ENCODE results near the gene ARL5A.

- TF ChIP-seq, protein P1, sequence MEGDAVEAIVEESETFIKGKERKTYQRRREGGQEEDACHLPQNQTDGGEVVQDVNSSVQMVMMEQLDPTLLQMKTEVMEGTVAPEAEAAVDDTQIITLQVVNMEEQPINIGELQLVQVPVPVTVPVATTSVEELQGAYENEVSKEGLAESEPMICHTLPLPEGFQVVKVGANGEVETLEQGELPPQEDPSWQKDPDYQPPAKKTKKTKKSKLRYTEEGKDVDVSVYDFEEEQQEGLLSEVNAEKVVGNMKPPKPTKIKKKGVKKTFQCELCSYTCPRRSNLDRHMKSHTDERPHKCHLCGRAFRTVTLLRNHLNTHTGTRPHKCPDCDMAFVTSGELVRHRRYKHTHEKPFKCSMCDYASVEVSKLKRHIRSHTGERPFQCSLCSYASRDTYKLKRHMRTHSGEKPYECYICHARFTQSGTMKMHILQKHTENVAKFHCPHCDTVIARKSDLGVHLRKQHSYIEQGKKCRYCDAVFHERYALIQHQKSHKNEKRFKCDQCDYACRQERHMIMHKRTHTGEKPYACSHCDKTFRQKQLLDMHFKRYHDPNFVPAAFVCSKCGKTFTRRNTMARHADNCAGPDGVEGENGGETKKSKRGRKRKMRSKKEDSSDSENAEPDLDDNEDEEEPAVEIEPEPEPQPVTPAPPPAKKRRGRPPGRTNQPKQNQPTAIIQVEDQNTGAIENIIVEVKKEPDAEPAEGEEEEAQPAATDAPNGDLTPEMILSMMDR (IDR thresholded peaks at IDR 0.05): no peak
- TF ChIP-seq POLR2A (IDR thresholded peaks at IDR 0.05): no peak
Measured at GRCh38 chr2:151799886-151800292, 28.3 kb downstream of the ARL5A start.

Data from body of pancreas (tissue), 4 donors.